ENCODE results near the gene C20orf202. TPM values are rescaled to one million over a fixed set of nuclear protein-coding genes. Genes with fewer than 3 reads are reported as not detected.

C20orf202 gene
- total RNA-seq, 1 experiment from 2014 or later: not detected

DNA sequence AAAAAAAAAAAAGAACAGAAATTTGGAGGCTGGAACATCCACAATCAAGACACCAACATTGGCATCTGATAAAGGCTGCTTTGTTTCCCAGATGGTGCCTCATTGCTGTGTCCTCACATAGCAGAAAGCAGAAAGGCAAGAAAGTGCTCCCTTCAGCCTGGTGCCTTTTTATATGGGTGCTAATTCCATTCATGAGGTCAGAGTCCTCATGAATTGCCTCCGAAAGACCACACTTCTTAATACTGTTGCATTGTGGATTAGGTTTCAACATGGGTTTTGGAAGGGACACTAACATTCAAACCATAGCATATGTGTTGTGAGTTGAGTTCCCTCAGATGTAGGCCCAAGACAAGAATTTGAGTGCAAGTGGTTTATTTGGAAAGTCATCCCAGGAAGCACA lies 8.0 kb upstream of the C20orf202 start:
- ChIA-PET CTCF (no interaction called here), POLR2A (no interaction called here), RAD21 (ENCODE audit: low non-redundant PET in 1 of 2, low total read pairs in 2 of 2, uncharacterized antibody in 2 of 2, unreplicated experiment in 2 of 2) (no interaction called here)
- intact Hi-C loops (cut with micrococcal nuclease): no loop called here
- TF ChIP-seq JUND (IDR thresholded peaks at IDR 0.05) (no peak), POLR2A (IDR thresholded peaks at IDR 0.05; ENCODE audit: borderline replicate concordance, extremely low read depth, insufficient read depth, insufficient read length) (no peak), EGR1 (IDR thresholded peaks at IDR 0.05; ENCODE audit: low read depth) (no peak), RAD21 (IDR thresholded peaks at IDR 0.05; ENCODE audit: low read depth) (no peak)
- H4K20me1 ChIP-seq (ENCODE audit: insufficient read depth): no peaks in the 10 kb centered on the region
- no TSS peak for BruUV-seq (replicated peaks)
- no peak overlapping the region for H2AFZ ChIP-seq (ENCODE audit: low read depth, low read length, poor library complexity, severe bottlenecking)
- H3K27ac ChIP-seq (ENCODE audit: low read depth, low read length): no peak overlapping the region
- peaks cover 3% of the 10 kb centered on the region; the same call in 1 of the 2 replicates for H3K27me3 ChIP-seq (ENCODE audit: insufficient read depth, low read length)
- H3K4me3 ChIP-seq (replicated peaks in 1 of 2; ENCODE audit: low read depth in 1 of 2, low read length in 2 of 2): no peak overlapping the region
- no peaks in the 10 kb centered on the region for H3K9me2 ChIP-seq (ENCODE audit: insufficient read depth)
- H3K79me2 ChIP-seq (ENCODE audit: insufficient read depth, low read length): no peaks in the 10 kb centered on the region
- no peaks in the 10 kb centered on the region for H3K36me3 ChIP-seq (ENCODE audit: control insufficient read depth in 1 of 2, insufficient read depth in 2 of 2, low read length in 2 of 2)
- no peaks in the 10 kb centered on the region for H3K4me1 ChIP-seq (ENCODE audit: control insufficient read depth in 1 of 2, insufficient read depth in 2 of 2, low read length in 2 of 2)
- no peaks in the 10 kb centered on the region for H3K9me3 ChIP-seq (ENCODE audit: control insufficient read depth in 1 of 2, insufficient read depth in 1 of 2, low read depth in 1 of 2, low read length in 2 of 2)
- H3K9ac ChIP-seq (ENCODE audit: low read length): no peak overlapping the region
- no peak overlapping the region for H3K4me2 ChIP-seq (ENCODE audit: low read length)
- no peak for DNase-seq (ENCODE audit: low read depth, low spot score)
- no peak for ATAC-seq

DNA sequence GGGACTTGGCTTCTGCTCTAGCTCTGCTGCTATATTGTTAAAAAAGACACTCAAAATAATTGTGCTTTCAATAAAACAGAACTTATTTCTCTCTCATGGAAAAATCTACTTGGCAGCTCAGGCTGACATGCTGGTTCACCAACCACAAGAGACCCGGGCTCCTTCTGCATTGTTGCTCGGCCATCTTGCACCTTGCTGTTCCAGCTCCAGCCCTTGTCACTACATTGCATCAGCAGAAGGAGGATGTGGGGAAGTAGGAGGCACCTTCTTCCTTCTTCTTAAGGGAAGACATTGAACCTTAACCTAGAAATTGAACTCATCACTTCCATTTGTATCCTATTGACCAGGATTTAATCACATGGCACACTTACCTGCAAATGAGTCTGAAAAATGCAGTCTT lies 6.6 kb upstream of the C20orf202 start:
- BruUV-seq (replicated peaks): no TSS peak
- no peak for TF ChIP-seq TCF7L2 (IDR thresholded peaks at IDR 0.05; ENCODE audit: borderline replicate concordance, extremely low read depth, insufficient read depth, insufficient read length)
- TF ChIP-seq RAD21 (IDR thresholded peaks at IDR 0.05; ENCODE audit: low read depth): no peak
- no peak for TF ChIP-seq YY1 (IDR thresholded peaks at IDR 0.05; ENCODE audit: extremely low read depth, insufficient replicate concordance, low read depth, low read length)
- no peak for TF ChIP-seq SIN3A (IDR thresholded peaks at IDR 0.05; ENCODE audit: low read depth)
- no peak for TF ChIP-seq SRF (IDR thresholded peaks at IDR 0.05; ENCODE audit: low read depth)
- TF ChIP-seq SP1 (IDR thresholded peaks at IDR 0.05; ENCODE audit: low read depth): no peak
- TF ChIP-seq ZFX (IDR thresholded peaks at IDR 0.05): no peak
- no peak for TF ChIP-seq POLR2AphosphoS5 (IDR thresholded peaks at IDR 0.05; ENCODE audit: low read depth, low read length)
- TF ChIP-seq EZH2phosphoT487 (IDR thresholded peaks at IDR 0.05; ENCODE audit: borderline replicate concordance): no peak
- TF ChIP-seq, protein P1, sequence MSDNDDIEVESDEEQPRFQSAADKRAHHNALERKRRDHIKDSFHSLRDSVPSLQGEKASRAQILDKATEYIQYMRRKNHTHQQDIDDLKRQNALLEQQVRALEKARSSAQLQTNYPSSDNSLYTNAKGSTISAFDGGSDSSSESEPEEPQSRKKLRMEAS (IDR thresholded peaks at IDR 0.05): no peak
- TF ChIP-seq, protein P2, sequence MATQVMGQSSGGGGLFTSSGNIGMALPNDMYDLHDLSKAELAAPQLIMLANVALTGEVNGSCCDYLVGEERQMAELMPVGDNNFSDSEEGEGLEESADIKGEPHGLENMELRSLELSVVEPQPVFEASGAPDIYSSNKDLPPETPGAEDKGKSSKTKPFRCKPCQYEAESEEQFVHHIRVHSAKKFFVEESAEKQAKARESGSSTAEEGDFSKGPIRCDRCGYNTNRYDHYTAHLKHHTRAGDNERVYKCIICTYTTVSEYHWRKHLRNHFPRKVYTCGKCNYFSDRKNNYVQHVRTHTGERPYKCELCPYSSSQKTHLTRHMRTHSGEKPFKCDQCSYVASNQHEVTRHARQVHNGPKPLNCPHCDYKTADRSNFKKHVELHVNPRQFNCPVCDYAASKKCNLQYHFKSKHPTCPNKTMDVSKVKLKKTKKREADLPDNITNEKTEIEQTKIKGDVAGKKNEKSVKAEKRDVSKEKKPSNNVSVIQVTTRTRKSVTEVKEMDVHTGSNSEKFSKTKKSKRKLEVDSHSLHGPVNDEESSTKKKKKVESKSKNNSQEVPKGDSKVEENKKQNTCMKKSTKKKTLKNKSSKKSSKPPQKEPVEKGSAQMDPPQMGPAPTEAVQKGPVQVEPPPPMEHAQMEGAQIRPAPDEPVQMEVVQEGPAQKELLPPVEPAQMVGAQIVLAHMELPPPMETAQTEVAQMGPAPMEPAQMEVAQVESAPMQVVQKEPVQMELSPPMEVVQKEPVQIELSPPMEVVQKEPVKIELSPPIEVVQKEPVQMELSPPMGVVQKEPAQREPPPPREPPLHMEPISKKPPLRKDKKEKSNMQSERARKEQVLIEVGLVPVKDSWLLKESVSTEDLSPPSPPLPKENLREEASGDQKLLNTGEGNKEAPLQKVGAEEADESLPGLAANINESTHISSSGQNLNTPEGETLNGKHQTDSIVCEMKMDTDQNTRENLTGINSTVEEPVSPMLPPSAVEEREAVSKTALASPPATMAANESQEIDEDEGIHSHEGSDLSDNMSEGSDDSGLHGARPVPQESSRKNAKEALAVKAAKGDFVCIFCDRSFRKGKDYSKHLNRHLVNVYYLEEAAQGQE (IDR thresholded peaks at IDR 0.05; ENCODE audit: low read depth): no peak
- TF ChIP-seq, protein P3, sequence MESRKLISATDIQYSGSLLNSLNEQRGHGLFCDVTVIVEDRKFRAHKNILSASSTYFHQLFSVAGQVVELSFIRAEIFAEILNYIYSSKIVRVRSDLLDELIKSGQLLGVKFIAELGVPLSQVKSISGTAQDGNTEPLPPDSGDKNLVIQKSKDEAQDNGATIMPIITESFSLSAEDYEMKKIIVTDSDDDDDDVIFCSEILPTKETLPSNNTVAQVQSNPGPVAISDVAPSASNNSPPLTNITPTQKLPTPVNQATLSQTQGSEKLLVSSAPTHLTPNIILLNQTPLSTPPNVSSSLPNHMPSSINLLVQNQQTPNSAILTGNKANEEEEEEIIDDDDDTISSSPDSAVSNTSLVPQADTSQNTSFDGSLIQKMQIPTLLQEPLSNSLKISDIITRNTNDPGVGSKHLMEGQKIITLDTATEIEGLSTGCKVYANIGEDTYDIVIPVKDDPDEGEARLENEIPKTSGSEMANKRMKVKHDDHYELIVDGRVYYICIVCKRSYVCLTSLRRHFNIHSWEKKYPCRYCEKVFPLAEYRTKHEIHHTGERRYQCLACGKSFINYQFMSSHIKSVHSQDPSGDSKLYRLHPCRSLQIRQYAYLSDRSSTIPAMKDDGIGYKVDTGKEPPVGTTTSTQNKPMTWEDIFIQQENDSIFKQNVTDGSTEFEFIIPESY (IDR thresholded peaks at IDR 0.05; ENCODE audit: extremely low read depth, insufficient replicate concordance, low read length): no peak
- no peak for TF ChIP-seq POLR2A (IDR thresholded peaks at IDR 0.05; ENCODE audit: borderline replicate concordance, extremely low read depth, insufficient read depth, insufficient read length)
- TF ChIP-seq CEBPB (IDR thresholded peaks at IDR 0.05; ENCODE audit: low read depth): no peak
- no peak for TF ChIP-seq ELF1 (IDR thresholded peaks at IDR 0.05; ENCODE audit: borderline replicate concordance, low read depth)

More for the DNA sequence above, 6.6 kb upstream of the C20orf202 start:
- intact Hi-C loops (cut with micrococcal nuclease): no loop called here
- H3K9ac ChIP-seq (ENCODE audit: low read length): no peak overlapping the region
- H3K4me3 ChIP-seq (replicated peaks in 1 of 2; ENCODE audit: low read depth in 1 of 2, low read length in 2 of 2): no peak overlapping the region
- H3K79me2 ChIP-seq (ENCODE audit: insufficient read depth, low read length): no peaks in the 10 kb centered on the region
- POLR2A ChIA-PET: no interaction called here
- no peaks in the 10 kb centered on the region for H3K9me2 ChIP-seq (ENCODE audit: insufficient read depth)
- CTCF ChIA-PET: interaction anchor here (1.1 kb wide), 1 partner anchor 11 kb away, joined by 4 read pairs; no protein-coding TSS in a partner anchor
- RAD21 ChIA-PET (ENCODE audit: low non-redundant PET in 1 of 2, low total read pairs in 2 of 2, uncharacterized antibody in 2 of 2, unreplicated experiment in 2 of 2): no interaction called here
- DNase-seq (ENCODE audit: low read depth, low spot score) (no peak), ATAC-seq (no peak)
- no peaks in the 10 kb centered on the region for H3K36me3 ChIP-seq (ENCODE audit: control insufficient read depth in 1 of 2, insufficient read depth in 2 of 2, low read length in 2 of 2)
- H3K9me3 ChIP-seq (ENCODE audit: control insufficient read depth in 1 of 2, insufficient read depth in 1 of 2, low read depth in 1 of 2, low read length in 2 of 2): no peaks in the 10 kb centered on the region
- H3K4me2 ChIP-seq (ENCODE audit: low read length): no peak overlapping the region
- no peaks in the 10 kb centered on the region for H4K20me1 ChIP-seq (ENCODE audit: insufficient read depth)
- no peaks in the 10 kb centered on the region for H3K27me3 ChIP-seq (ENCODE audit: insufficient read depth, low read length)
- no peaks in the 10 kb centered on the region for H3K4me1 ChIP-seq (ENCODE audit: control insufficient read depth in 1 of 2, insufficient read depth in 2 of 2, low read length in 2 of 2)
- H3K27ac ChIP-seq (ENCODE audit: low read depth, low read length): no peak overlapping the region
- no peak overlapping the region for H2AFZ ChIP-seq (ENCODE audit: low read depth, low read length, poor library complexity, severe bottlenecking)

All from HCT116 (cell line).